Measurements from ENCODE around the gene PIK3R2. TPM values are rescaled to one million over a fixed set of nuclear protein-coding genes. Genes with fewer than 3 reads are reported as not detected.

Gene PIK3R2
- total and polyA plus RNA-seq, 2 of the 8 experiments (the other 6 are each of a cell fraction or from before 2014, with no cell fraction given) = 21.7 to 57.1 TPM

DNA sequence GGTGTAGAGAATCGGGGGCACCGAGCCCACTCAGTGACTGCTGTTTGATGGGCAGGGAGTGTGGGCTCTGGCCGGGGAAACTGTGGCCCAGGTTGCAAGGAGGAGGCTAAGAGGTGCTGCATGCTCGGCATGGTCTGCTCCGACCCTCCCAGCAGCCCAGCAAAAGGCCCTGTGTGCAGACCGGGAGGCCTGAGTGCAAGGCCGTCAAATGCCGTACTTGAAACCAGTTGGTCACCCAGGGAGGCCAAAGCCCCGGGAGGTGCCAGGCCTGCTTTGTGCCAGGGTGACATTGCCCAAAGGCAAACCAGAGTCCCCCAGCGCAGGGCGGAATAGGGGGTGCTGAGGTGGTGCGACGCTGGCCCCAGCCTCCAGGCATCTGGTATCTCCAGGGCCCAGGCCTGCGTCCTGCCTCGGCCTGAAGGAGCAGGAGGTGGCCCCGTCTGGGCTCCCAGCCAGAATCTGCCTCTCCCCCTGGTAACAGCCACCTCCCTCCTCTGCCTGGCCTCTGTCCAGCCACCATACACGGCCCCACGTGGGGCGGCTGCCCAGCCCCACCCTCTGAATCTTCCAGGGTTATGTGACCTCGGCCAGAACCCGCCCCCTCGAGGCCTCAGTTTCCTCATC is 4.0 kb downstream of the PIK3R2 start:
- H3K4me2 ChIP-seq (ENCODE audit: insufficient read depth in 1 of 2, low read depth in 2 of 2, low read length in 2 of 2) = no peak overlapping the region
- peak overlapping the region; percentile 83; the same call in 1 of the 2 replicates for H2BK5ac ChIP-seq (ENCODE audit: low read depth, low read length)
- no peaks in the 10 kb centered on the region for H3K27me3 ChIP-seq (replicated peaks in 1 of 4; ENCODE audit: control insufficient read depth in 3 of 4, extremely low read depth in 1 of 4, insufficient read depth in 3 of 4, low read length in 3 of 4)
- no peak overlapping the region for H2BK120ac ChIP-seq (replicated peaks; ENCODE audit: low read depth, low read length)
- no peak overlapping the region for H4K91ac ChIP-seq (replicated peaks; ENCODE audit: insufficient read length, low read length)
- FAIRE-seq = no peak
- peaks cover 4% of the 10 kb centered on the region; the same call in 1 of the 2 replicates for H3K79me1 ChIP-seq (ENCODE audit: low read depth, low read length)
- no peak overlapping the region for H2AFZ ChIP-seq (ENCODE audit: low read length)
- peaks cover 0 to 12% (median 5%) of the 10 kb centered on the region in 4 experiments; a peak in 2 of 8 replicates for H3K36me3 ChIP-seq (ENCODE audit: control insufficient read depth in 2 of 4, insufficient read depth in 4 of 4, low read length in 3 of 4)
- no peak overlapping the region for H2BK12ac ChIP-seq (ENCODE audit: low read depth, low read length)
- 89% methylated on average over 22 of the region's 22 CpGs; no CpG with 5 or more reads in 1 of the 2 experiments for WGBS, 2 experiments (ENCODE audit: extremely low coverage in 1 of 2, insufficient coverage in 1 of 2, insufficient read length in 1 of 2, insufficient replicate concordance in 2 of 2, low coverage in 1 of 2, low lambda C conversion rate in 2 of 2, missing lambda C conversion rate in 1 of 2)
- peak overlapping the region; percentile 15 for H3K4ac ChIP-seq (replicated peaks; ENCODE audit: insufficient read length, low read depth, low read length)
- H3K9ac ChIP-seq (replicated peaks in 1 of 4; ENCODE audit: extremely low read depth in 1 of 4, low read depth in 3 of 4, low read length in 3 of 4) = 0 out of 7 replicates have a peak overlapping the region, but pooled peaks of 1 of the 4 experiments have one; percentile 13
- peaks cover 0 to 15% (median 11%) of the 10 kb centered on the region in 4 experiments; a peak in 6 of 7 replicates for H3K4me1 ChIP-seq (replicated peaks in 1 of 4; ENCODE audit: control insufficient read depth in 3 of 4, insufficient read depth in 4 of 4, low read length in 3 of 4)
- H2BK20ac ChIP-seq (ENCODE audit: low read length) = no peak overlapping the region
- H4K20me1 ChIP-seq (replicated peaks in 1 of 2; ENCODE audit: control insufficient read depth in 1 of 2, insufficient read depth in 2 of 2, low read length in 2 of 2) = peaks cover 4 to 22% of the 10 kb centered on the region in 2 experiments
- no peaks in the 10 kb centered on the region for H3K9me3 ChIP-seq (ENCODE audit: insufficient read depth in 2 of 2, low read depth in 1 of 2, low read length in 1 of 2)
- H3K23me2 ChIP-seq (ENCODE audit: low read depth, low read length) = peaks cover 16% of the 10 kb centered on the region
- no peak overlapping the region; the same call in 1 of the 2 replicates for H3K18ac ChIP-seq (ENCODE audit: extremely low read depth, low read length)
- no peak overlapping the region for H3K14ac ChIP-seq (ENCODE audit: insufficient read length)
- no peak overlapping the region for H2AK5ac ChIP-seq (ENCODE audit: low read depth, low read length)
- H4K5ac ChIP-seq (ENCODE audit: insufficient read length, low read depth, low read length) = no peak overlapping the region
- H2BK15ac ChIP-seq (ENCODE audit: low read length) = no peak overlapping the region
- DNase-seq (ENCODE audit: low read depth in 1 of 2, low spot score in 2 of 2) = no peak
- H3K27ac ChIP-seq (ENCODE audit: low read depth, low read length) = peak overlapping the region; percentile 9; the same call in 1 of the 2 replicates
- H3K23ac ChIP-seq (ENCODE audit: insufficient read length) = no peak overlapping the region
- ChIA-PET CTCF (ENCODE audit: partially characterized antibody) (interaction anchor here (1.0 to 1.2 kb wide), 2 partner anchors 31 to 44 kb away, joined by 3 to 5 read pairs; no protein-coding TSS in a partner anchor), POLR2A (ENCODE audit: partially characterized antibody) (interaction anchor here (0.7 to 1.5 kb wide), 2 partner anchors 39 to 75 kb away, joined by 3 read pairs; no protein-coding TSS in a partner anchor)
- H3K79me2 ChIP-seq (ENCODE audit: control insufficient read depth in 1 of 2, insufficient read depth in 2 of 2, low read length in 2 of 2) = no peaks in the 10 kb centered on the region; a peak in 1 of 4 replicates
- no peak overlapping the region for H3K56ac ChIP-seq (replicated peaks; ENCODE audit: insufficient read length, low read depth, low read length)
- H3K4me3 ChIP-seq (ENCODE audit: extremely low read depth in 1 of 4, insufficient read depth in 2 of 4, low read depth in 3 of 4, low read length in 4 of 4) = no peak overlapping the region
- H4K8ac ChIP-seq (ENCODE audit: extremely low read depth, insufficient read depth, low read length) = peak overlapping the region; percentile 22
- no peak for TF ChIP-seq FOSL1 (IDR thresholded peaks at IDR 0.05; ENCODE audit: insufficient read depth, low read depth, low read length)
- no peak for TF ChIP-seq PHF8 (conservative IDR thresholded peaks at IDR 0.05; ENCODE audit: low read depth, low read length)
- TF ChIP-seq CBX8 (IDR thresholded peaks at IDR 0.05; ENCODE audit: borderline replicate concordance, low read depth, low read length) = no peak
- no peak for TF ChIP-seq SAP30 (IDR thresholded peaks at IDR 0.05; ENCODE audit: insufficient read depth, insufficient replicate concordance, low read length)
- no peak for TF ChIP-seq TAF7 (optimal IDR thresholded peaks at IDR 0.05; ENCODE audit: borderline replicate concordance, low read depth, low read length)
- TF ChIP-seq JUN (IDR thresholded peaks at IDR 0.05; ENCODE audit: low read depth, low read length) = no peak
- no peak for TF ChIP-seq CHD2 (IDR thresholded peaks at IDR 0.05; ENCODE audit: low read length)
- TF ChIP-seq, protein P1, sequence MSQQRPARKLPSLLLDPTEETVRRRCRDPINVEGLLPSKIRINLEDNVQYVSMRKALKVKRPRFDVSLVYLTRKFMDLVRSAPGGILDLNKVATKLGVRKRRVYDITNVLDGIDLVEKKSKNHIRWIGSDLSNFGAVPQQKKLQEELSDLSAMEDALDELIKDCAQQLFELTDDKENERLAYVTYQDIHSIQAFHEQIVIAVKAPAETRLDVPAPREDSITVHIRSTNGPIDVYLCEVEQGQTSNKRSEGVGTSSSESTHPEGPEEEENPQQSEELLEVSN (IDR thresholded peaks at IDR 0.05) = no peak
- no peak for TF ChIP-seq MAFK (IDR thresholded peaks at IDR 0.05; ENCODE audit: low read depth, low read length)
- no peak for TF ChIP-seq KDM5A (IDR thresholded peaks at IDR 0.05; ENCODE audit: low read length)
- no peak for TF ChIP-seq RXRA (IDR thresholded peaks at IDR 0.05; ENCODE audit: insufficient read depth, low read depth, low read length)
- TF ChIP-seq SIX5 (IDR thresholded peaks at IDR 0.05; ENCODE audit: low read depth, low read length) = no peak
